ENCODE results near the gene POLR3E. TPM values are rescaled to one million over a fixed set of nuclear protein-coding genes. Genes with fewer than 3 reads are reported as not detected.
"Not testable (repeated sequence)": the region's sequence is repeated elsewhere in the genome, so short reads cannot be mapped to it uniquely, and the experiment has no call there.

Gene POLR3E
- total and polyA plus RNA-seq, 11 donors, result 15.2 to 72.6 (median 31.3) TPM

- Histone ChIP-seq H3K4me3 (peak overlapping the region in 1 of 12 donors; percentile 21), H3K4me1 (peaks cover 0 to 33% (median 14%) of the 10 kb centered on the region in 12 donors), H3K27ac (peak overlapping the region in 1 of 12 donors; percentile 18), H3K9me3 (no peaks in the 10 kb centered on the region), H3K27me3 (no peaks in the 10 kb centered on the region), H3K36me3 (peaks cover 0 to 41% (median 28%) of the 10 kb centered on the region in 9 donors)
- TF ChIP-seq POLR2A (IDR thresholded peaks at IDR 0.05) (no peak), CTCF (IDR thresholded peaks at IDR 0.05) (peak; percentile 42 to 69 (median 59))
- intact Hi-C loops (cut with DNase I), result loop anchor here in 1 of 10 donors (5.0 to 10.0 kb wide), 2 partner anchors 103 to 296 kb away; partner anchors contain the start of genes MOSMO and PDZD9
- ATAC-seq (peak; percentile 17 to 39 (median 30)), DNase-seq (peak in 4 of 5 donors; percentile 52 to 81 (median 70))
- WGBS, 4 donors, result 42 to 54% (median 48%) methylated on average over 6 to 8 of the region's 8 CpGs
Observed at GRCh38 chr16:22300427-22301071, 3.3 kb downstream of the POLR3E start.

DNA sequence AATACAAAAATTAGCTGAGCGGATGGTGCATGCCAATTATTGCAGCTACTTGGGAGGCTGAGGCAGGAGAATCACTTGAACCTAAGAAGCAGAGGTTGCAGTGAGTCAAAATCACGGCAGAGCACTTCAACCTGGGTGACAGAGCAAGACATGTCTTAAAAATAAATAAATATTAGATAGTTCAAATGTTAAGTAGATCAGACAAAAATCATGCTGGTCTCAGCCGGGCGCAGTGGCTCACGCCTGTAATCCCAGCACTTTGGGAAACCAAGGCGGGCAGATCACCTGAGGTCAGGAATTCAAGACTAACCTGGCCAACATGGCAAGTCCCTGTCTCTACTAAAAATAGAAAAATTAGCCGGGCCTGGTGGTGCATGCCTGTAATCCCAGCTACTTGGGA, 4.2 kb downstream of the POLR3E start:
- ATAC-seq, H3K27ac ChIP-seq, H3K27me3 ChIP-seq, H3K4me3 ChIP-seq, DNase-seq, H3K9me3 ChIP-seq: not testable (repeated sequence)
- intact Hi-C loops (cut with DNase I), result loop anchor here in 1 of 10 donors (5.0 to 10.0 kb wide), 2 partner anchors 104 to 297 kb away; partner anchors contain the start of genes MOSMO and PDZD9
- WGBS, 4 donors, result 89 to 94% (median 92%) methylated on average over 7 of the region's 7 CpGs
- Histone ChIP-seq H3K4me1 (peaks cover 0 to 29% (median 14%) of the 10 kb centered on the region in 12 donors), H3K36me3 (peaks cover 0 to 49% (median 37%) of the 10 kb centered on the region in 9 donors)

GRCh38 chr16:22302776-22303363, 5.7 kb downstream of the POLR3E start:
- Histone ChIP-seq H3K4me1 (peaks cover 0 to 26% (median 13%) of the 10 kb centered on the region in 12 donors), H3K9me3 (no peaks in the 10 kb centered on the region), H3K36me3 (peaks cover 0 to 64% (median 51%) of the 10 kb centered on the region in 9 donors), H3K27ac (no peak overlapping the region), H3K4me3 (no peak overlapping the region), H3K27me3 (no peaks in the 10 kb centered on the region)
- 94 to 96% (median 95%) methylated on average over 12 of the region's 12 CpGs for WGBS, 4 donors
- TF ChIP-seq CTCF (IDR thresholded peaks at IDR 0.05) (no peak), POLR2A (IDR thresholded peaks at IDR 0.05) (no peak)
- ATAC-seq (no peak), DNase-seq (no peak)
- intact Hi-C loops (cut with DNase I), result loop anchor here in 1 of 10 donors (5.0 to 10.0 kb wide), 2 partner anchors 106 to 298 kb away; partner anchors contain the start of genes MOSMO and PDZD9

DNA sequence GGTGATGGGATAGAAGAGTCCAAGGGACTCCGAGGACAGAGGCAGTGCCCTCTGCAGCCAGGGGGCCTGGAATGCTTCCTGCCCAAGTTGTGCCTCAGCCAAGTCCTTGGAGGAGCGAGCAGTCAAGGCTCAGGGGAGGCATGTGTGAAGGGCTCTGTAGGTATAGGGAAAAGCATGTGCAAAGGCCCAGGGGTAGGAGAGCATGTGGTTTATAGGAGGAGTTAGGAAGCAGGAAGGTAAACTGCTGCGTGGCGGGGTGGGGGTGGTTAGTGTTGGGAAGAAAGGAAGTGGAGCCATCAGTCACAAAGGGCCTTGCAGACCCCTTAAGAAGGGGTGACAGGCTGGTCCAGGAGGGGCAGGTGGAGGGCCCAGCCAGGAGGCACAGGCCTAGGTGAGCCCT, 7.2 kb downstream of the POLR3E start:
- no peak overlapping the region for H3K27ac ChIP-seq
- no peaks in the 10 kb centered on the region for H3K9me3 ChIP-seq
- no peak for ATAC-seq
- TF ChIP-seq CTCF (IDR thresholded peaks at IDR 0.05) (no peak), POLR2A (IDR thresholded peaks at IDR 0.05) (no peak)
- intact Hi-C loops (cut with DNase I), result loop anchor here in 1 of 10 donors (5.0 to 10.0 kb wide), 2 partner anchors 107 to 300 kb away; partner anchors contain the start of genes MOSMO and PDZD9
- H3K4me1 ChIP-seq, result peaks cover 0 to 15% (median 9%) of the 10 kb centered on the region in 12 donors
- no peaks in the 10 kb centered on the region for H3K27me3 ChIP-seq
- no peak overlapping the region for H3K4me3 ChIP-seq
- H3K36me3 ChIP-seq, result peaks cover 0 to 78% (median 66%) of the 10 kb centered on the region in 9 donors
- WGBS, 4 donors, result 94 to 99% (median 95%) methylated on average over 4 of the region's 4 CpGs
- no peak for DNase-seq
